Breast epithelium (tissue), 3 donors: ENCODE data around the gene FOXD1.

Experiments used
- CTCF ChIP-seq, 3 donors: fragments of 450-650 bp; IDR thresholded peaks; one replicate each; pipeline ENCODE4 v1.5.1; 2016 to 2017; ENCODE audit warnings: antibody characterized with exemption in 3 of 3, mild to moderate bottlenecking in 3 of 3, moderate library complexity in 3 of 3
- POLR2A ChIP-seq: fragments of 450-650 bp; IDR thresholded peaks from one replicate; pipeline ENCODE4 v1.6.1; 2016; ENCODE audit warnings: antibody characterized with exemption, mild to moderate bottlenecking, moderate library complexity
- POLR2AphosphoS5 ChIP-seq, 3 donors: sonication (generic); formaldehyde crosslinking; IDR thresholded peaks; one replicate each; pipeline ENCODE4 v1.6.1; 2017; ENCODE audit warnings: antibody characterized with exemption in 3 of 3

GRCh38 chr5:73437777-73438644 is 10.6 kb downstream of the FOXD1 start:
- TF ChIP-seq CTCF (IDR thresholded peaks at IDR 0.05) (no peak), POLR2A (no peak), POLR2AphosphoS5 (IDR thresholded peaks at IDR 0.05) (no peak)
